ENCODE results near the gene B4GALT6.

The B4GALT6 gene

DNA sequence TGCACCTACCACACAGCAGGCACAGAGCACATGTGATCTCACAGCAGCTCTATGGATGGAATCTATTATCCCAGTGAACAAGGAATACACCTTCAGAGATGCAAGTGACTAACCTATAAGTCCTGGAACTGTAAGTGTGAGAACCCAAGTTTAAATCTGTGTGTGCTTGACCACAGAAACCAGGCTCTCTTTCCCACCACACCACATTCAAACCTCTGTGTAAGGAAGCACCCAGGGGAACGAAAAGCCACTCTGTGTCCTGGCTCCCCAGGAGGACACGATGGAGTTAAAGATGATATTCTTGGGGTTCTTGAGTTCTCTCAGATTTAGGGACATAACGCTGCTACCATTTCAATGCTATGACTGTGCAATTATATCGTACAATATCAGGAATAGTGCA lies 53.8 kb downstream of the B4GALT6 start:
- no peak for DNase-seq

DNA sequence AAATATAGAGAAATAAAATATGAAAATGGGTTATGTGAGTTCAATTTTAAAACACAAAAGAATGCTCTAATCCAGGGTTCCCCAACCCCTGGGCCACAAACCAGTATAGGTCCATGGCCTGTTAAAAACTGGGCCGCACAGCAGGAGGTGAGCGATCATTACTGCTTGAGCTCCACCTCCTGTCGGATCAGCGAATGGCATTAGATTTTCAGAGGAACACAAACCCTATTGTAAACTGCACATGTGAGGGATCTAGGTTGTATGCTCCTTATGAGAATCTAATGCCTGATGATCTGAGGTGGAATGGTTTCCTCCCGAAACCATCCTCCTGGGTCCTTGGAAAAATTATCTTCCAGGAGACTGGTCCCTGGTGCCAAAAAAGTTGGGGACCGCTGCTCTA lies 58.0 kb downstream of the B4GALT6 start:
- no peak for DNase-seq

DNA sequence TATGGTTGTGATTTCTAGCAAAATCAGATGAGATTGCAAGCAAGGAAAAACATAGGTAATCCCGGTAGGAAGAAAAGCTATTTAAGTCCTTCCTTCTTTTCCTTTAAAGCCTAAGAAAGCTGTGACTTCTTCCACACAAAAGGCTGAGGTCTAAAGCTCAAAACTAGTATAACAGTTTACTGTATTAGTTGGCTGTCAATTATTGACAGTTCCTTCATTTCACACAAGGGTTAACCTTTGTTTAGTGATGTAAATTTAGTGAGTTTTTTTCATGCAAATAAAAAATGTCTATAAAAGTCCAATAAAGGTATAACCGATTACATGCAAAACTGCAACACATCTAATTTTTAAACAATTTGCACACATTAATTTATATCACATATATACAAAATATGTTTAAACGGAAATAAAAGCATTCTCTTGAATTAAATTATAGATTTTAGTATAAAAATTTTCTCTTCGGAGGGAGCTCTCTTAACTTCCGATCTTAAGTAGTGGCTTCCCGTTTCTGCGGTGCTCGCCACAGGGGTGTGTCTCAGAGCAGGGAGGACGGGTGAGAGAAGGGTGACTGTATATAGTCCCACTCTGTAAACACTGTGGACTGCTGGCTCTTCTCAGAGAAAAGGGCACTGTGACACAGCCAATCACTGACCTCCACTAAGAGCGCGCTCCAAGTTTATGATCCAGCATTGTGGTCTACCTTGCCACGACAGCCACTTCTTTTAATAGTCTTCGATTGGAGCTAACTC lies 59.3 kb downstream of the B4GALT6 start:
- no peak for DNase-seq

DNA sequence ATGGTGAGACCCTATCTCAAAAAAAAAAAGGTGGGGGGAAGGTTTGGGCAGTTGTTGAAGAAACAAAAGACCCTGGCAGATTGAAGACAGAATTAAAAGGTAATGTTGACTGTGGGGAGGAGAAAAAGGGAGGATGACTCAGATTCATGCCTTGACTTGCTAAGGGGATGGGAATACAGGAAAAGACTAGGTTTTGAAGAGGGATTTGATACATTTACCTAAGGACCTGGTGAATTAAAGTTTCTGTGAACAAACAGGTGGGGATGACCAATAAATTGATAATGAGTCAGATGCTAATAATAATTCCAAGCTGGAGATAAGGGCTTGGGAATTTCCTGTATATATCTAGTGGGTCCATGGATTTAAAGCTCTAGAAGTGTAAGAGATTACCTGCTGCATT lies 65.1 kb downstream of the B4GALT6 start:
- no peak for DNase-seq

DNA sequence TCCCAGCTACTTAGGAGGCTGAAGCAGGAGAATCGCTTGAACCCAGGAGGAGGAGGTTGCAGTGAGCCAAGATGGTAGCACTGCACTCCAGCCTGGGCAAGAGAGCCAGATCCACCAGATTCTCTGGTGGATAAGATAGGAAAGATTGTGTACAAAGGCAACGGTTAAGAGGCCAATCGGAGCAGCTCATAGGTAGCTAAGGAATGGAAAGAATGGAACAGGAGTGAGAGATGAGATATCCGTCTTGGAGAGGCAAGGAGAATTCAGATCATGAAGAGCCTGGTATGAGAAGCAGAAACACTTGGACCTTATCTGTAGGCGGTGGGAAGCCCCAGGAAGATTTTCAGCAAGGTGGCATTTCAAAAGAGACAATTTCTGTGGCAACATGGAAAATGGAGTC lies 65.6 kb downstream of the B4GALT6 start:
- no peak for DNase-seq

DNA sequence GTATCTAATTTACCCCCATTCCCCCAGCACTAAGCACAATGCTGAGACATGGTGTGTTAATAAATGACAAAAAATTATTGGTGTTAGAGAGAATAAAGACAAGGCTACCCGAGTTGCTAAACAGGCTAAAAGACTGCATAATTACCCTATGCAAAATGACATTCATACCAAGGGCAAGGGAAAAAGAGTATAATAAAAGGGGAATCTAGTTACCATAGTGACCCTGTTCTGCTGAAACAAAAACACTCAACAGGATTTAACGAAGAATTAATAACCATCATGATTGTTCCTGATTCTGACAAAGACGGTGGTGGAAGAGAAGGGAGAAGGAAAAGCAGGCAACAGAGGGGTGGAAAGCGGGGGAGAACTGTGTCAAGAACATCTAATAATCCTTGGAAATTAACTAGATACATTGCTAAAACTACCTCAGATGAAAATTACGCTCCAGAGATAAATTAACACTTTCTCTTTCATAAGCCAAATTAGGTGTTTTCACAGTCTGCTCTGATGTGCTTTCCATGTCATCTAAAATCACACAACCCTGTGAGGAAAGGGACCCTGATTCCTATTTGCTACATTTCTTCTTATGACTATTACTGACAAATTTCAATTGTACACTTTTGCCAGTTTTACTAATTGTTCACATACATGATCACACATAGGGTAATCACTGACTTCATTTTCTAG lies 67.2 kb downstream of the B4GALT6 start:
- no peak for DNase-seq

DNA sequence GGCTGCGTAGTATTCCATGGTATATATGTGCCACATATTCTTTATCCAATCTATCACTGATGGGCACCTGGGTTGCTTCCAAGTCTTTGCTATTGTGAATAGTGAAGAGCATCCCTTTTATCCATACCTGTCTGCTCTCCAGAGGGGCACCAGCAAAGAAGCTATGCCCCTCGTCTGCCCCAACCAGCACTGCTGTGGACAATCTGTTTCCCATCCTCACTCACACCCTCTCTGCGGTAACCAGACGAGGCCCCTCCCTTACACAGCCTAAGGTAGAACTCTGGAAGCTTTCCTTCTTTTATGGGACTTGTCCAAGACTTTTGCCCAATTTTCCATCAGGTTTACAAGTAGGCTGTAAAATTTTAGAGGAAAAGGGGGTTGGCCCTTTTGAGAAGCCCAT lies 67.8 kb downstream of the B4GALT6 start:
- DNase-seq = no peak

DNA sequence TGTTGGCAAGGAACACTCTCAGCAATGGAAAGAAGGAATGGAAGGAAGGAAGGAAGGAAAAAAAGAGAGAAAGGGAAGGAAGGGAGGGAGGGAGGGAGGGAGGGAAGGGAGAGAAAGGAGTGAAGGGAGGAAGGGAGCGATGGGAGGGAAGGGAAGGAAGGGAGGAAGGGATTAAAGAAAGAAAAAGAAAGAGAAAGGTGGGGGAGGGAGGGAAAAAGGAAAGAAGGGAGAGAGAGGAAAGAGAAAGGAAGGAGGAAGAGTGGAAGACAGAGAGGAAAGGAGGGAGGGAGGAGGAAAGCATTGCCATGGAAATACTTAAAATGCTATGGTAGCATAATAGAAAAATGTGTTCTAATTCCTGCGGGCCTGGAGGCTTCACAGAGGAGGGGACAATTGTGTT lies 70.3 kb downstream of the B4GALT6 start:
- DNase-seq = no peak

DNA sequence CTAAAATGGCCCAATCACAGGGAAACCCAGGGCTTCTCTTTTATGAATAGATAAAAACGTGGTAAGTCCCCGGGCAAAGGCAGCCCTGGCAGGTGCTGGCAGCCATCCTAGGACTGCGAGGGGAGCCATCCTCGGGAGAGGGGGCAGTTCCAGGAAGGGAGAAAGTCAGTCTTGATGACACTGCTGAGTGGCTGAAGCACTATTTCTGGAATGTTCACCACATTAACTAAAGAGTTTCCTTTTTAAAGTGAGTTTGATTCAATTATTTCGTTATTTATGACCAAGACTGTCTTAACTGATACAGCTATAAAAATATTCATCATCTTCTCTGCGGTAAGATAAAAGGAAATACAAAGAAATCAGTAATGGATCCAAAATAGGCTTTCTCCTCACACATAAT lies 72.3 kb downstream of the B4GALT6 start:
- DNase-seq = no peak

DNA sequence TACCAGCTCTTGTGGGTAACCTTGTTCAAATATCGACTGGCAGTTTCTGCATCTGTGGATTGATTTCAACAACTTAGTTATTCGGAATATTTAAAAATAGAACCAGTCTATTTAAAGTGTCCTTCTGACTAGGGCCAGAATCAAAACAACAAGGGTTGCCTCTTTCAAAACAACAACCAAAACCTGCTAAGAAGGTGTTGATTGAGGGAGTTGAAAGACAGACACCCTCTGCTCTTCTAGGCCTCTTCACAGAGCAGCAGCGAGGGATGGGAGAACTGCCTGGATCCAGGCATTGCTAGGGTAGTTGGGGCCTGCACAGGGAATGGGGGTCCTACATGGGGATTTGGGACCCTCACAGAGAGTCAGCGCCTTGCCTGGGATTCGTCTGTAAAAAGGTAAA lies 72.9 kb downstream of the B4GALT6 start:
- no peak for DNase-seq

DNA sequence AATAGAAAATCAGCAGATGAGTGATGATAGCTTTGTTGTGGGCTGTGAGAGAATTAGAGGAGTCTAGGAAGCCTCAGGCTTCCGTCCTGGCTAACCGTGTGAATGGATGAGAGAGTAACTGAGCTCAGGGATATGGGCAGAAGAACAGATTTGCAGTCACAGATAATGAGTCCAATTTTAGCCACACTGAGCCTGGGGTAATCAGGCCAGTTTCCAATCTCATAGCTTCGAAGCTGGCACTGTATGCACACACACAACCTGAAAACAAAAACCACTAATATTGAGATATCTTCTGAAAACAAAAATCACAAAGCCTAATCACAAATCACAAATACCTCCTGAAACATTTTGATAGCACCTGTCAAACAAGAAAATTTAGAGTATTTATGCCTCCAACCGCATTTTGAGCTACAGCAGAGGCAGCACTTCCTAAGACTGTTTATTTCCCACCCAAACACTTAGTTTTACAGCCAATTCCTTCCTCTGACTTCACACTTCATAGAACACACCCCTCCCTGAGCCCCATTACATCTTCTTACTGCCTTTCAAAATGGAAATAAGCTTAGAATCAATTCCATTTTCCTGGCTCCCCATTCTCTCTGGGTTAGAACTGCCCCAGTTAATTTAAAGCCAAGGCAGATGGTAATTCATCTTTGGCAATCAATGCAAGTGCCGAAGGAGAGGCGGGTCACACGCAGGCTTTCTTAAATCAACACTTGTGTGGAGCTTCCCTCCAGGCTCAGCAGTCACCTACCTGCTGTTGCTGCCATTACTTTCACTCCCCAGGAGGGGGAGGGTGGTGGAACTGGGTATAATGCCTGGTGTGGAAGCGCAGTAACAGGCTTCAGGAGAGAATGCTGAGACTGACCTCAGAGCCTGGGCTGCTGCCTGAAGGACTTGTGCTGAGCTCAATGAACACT lies 73.8 kb downstream of the B4GALT6 start:
- DNase-seq = no peak

DNA sequence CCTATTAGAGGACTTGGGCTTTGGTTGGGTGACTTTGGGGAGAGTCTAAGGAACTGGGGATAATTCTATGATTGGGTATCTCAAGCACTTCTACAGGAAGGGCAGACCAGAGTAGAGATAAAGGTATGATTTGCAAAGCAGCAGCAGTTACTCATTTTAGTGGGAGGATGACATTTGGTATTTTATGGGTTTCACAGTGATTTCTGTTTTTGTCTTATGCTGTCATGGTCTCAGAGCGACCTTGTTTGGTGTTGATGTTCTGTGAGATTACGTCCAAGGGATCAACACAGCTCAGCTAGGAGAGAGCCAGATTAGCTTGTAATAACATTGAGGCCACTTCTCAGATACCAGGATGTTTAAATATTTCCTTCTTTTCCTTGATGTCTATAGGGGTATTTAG lies 74.5 kb downstream of the B4GALT6 start:
- no peak for DNase-seq

DNA sequence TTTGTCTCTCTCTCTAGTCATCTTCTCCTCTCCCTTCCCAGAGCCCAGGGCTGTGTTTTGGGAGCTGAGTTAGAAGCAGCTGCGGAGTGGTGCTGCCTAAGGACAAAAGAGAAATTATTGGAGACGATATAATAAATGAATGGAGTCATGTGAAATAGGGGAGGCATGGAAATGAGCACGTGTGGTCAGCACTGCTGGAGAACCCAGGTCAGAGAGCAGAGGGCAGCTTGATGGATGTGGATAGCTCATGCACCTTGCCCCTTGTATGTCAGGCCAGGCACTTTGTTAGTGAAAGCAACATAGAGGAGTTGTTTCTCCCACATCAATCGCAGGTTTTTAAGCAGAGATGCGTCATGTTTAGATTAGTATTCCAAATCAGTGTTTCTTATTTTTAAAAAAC lies 77.0 kb downstream of the B4GALT6 start:
- no peak for DNase-seq

DNA sequence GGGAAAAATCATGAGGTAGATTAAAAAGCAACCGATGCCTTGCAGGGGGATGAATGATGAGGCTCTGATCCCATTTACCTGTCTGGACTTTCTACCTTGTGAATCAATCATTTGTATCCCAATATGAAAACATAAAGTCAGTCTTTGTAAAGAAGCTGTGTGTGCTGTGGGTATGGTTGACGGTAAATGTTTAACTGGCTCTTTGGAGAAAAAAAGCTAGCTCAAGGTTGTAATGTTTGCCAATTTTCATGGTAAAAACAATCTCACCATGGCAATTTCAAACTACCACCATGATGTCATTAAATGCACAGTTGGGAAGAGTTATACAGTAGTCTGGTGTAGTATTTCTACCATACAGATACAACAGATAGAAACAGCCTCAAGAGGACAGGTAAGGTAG lies 78.1 kb downstream of the B4GALT6 start:
- DNase-seq = no peak

DNA sequence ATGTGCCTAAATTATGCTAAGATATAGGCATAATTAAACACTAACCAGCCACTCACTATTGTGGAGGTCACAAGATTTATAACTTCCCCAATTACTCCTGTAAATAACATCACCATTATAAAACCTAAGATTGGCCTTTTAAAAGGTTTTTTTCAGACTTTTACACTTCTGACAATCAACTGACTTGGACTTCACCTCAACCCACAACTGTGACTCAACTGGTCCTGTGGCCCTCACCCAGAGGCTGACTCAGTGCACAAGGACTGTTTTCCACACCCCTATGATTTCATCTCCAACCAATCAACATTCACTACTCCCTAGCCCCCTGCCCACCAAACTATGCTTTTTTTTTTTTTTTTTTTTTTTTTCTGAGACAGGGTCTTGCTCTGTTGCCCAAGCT lies 81.1 kb downstream of the B4GALT6 start:
- no peak for DNase-seq

DNA sequence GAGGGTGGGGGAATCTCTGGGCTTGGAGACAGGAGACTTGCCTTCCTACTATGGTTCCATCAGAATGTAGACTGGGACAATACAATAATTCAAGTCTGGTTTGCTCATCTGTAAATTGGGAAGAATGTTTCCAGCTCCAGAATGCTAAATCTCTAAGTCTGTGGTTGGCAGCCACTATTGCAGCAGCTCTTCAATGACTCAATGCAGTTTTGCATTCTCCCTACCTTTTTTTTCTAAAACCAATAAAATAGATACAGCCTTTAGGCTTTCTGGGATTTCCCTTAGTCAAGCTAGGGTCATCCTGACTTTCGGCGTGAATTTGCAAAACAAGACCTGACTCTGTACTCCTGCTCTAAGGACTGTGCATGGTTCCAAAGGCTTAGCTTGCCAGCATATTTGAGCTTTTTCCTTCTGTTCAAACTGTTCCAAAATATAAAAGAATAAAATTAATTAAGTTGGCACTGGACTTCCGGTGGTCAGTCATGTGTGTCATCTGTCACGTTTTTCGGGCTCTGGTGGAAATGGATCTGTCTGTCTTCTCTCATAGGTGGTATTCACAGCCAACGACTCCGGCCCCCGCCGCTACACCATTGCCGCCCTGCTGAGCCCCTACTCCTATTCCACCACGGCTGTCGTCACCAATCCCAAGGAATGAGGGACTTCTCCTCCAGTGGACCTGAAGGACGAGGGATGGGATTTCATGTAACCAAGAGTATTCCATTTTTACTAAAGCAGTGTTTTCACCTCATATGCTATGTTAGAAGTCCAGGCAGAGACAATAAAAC lies 86.2 kb downstream of the B4GALT6 start:
- DNase-seq = no peak

DNA sequence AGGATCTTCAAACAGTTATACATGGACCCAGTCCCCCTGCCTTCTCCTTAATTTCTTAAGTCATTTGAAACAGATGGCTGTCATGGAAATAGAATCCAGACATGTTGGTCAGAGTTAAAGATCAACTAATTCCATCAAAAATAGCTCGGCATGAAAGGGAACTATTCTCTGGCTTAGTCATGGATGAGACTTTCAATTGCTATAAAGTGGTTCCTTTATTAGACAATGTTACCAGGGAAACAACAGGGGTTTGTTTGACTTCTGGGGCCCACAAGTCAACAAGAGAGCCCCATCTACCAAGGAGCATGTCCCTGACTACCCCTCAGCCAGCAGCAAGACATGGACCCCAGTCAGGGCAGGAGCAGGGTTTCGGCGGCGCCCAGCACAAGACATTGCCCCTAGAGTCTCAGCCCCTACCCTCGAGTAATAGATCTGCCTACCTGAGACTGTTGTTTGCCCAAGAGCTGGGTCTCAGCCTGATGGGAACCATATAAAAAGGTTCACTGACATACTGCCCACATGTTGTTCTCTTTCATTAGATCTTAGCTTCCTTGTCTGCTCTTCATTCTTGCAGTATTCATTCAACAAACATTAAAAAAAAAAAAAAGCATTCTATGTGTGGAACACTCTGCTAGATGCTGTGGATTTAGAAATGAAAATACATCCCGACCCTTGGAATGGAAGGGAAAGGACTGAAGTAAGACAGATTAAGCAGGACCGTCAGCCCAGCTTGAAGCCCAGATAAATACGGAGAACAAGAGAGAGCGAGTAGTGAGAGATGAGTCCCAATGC lies 88.1 kb downstream of the B4GALT6 start:
- no peak for DNase-seq

DNA sequence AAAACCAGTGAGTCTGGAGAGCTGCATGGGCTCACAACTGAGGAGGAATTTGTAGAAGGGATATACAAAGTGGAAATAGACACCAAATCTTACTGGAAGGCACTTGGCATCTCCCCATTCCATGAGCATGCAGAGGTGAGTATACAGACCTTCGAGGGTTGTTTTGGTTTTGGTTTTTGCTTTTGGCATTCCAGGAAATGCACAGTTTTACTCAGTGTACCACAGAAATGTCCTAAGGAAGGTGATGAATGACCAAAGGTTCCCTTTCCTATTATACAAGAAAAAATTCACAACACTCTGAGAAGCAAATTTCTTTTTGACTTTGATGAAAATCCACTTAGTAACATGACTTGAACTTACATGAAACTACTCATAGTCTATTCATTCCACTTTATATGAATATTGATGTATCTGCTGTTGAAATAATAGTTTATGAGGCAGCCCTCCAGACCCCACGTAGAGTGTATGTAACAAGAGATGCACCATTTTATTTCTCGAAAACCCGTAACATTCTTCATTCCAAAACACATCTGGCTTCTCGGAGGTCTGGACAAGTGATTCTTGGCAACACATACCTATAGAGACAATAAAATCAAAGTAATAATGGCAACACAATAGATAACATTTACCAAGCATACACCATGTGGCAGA lies 89.1 kb downstream of the B4GALT6 start:
- DNase-seq = no peak

DNA sequence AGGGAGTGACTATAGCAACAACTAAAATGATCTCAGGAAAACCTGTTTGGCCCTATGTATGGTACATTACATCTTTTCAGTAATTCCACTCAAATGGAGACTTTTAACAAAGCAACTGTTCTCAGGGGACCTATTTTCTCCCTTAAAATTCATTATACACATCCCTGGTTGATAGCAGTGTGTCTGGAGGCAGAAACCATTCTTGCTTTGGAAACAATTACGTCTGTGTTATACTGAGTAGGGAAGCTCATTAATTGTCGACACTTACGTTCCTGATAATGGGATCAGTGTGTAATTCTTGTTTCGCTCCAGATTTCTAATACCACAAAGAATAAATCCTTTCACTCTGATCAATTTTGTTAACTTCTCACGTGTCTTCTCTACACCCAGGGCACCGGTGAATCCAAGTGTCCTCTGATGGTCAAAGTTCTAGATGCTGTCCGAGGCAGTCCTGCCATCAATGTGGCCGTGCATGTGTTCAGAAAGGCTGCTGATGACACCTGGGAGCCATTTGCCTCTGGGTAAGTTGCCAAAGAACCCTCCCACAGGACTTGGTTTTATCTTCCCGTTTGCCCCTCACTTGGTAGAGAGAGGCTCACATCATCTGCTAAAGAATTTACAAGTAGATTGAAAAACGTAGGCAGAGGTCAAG lies 91.7 kb downstream of the B4GALT6 start:
- no peak for DNase-seq

DNA sequence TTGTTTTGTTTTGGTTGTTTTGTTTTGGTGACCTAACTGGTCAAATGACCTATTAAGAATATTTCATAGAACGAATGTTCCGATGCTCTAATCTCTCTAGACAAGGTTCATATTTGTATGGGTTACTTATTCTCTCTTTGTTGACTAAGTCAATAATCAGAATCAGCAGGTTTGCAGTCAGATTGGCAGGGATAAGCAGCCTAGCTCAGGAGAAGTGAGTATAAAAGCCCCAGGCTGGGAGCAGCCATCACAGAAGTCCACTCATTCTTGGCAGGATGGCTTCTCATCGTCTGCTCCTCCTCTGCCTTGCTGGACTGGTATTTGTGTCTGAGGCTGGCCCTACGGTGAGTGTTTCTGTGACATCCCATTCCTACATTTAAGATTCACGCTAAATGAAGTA lies 92.8 kb downstream of the B4GALT6 start, which contains the start of gene TTR:
Gene TTR (plus strand): TSS at position 250 of the 400 bp plus-strand sequence. CDS start 26 bp downstream, at position 276.
- DNase-seq = no peak

DNA sequence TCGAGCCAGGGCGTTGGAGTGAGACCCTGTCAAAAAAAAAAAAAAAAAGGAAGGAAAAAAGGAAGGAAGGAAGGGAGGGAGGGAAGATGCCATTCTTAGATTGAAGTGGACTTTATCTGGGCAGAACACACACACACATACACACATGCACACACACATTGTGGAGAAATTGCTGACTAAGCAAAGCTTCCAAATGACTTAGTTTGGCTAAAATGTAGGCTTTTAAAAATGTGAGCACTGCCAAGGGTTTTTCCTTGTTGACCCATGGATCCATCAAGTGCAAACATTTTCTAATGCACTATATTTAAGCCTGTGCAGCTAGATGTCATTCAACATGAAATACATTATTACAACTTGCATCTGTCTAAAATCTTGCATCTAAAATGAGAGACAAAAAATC lies 93.3 kb downstream of the B4GALT6 start:
- no peak for DNase-seq
